Thymus (tissue), 11 donors: ENCODE measurements around the gene LRMDA. TPM values are rescaled to one million over a fixed set of nuclear protein-coding genes. Genes with fewer than 3 reads are reported as not detected.

Experiments
- DNase-seq, 9 donors: peaks; one replicate each; pipeline ENCODE4 v3.0.0-alpha.2; 2013; ENCODE audit warnings: low spot score in 9 of 9, low read depth in 6 of 9, missing footprints in 1 of 9
- H3K27ac ChIP-seq, 2 donors: one replicate each; pipeline ENCODE4 v1.5.1; 2013; ENCODE audit warnings: control low read depth in 1 of 2, low read depth in 1 of 2, low read length in 1 of 2, mild to moderate bottlenecking in 1 of 2, moderate library complexity in 1 of 2
- H3K27me3 ChIP-seq, 2 donors: one replicate each; pipeline ENCODE4 v1.5.1; 2013; ENCODE audit warnings: low read length in 1 of 2; ENCODE audit not compliant: control insufficient read depth in 2 of 2, insufficient read depth in 1 of 2
- H3K36me3 ChIP-seq, 2 donors: one replicate each; pipeline ENCODE4 v1.5.1; 2013; ENCODE audit warnings: low read length in 1 of 2, mild to moderate bottlenecking in 1 of 2, moderate library complexity in 1 of 2; ENCODE audit not compliant: control insufficient read depth in 2 of 2, insufficient read depth in 2 of 2
- H3K4me1 ChIP-seq, 2 donors: one replicate each; pipeline ENCODE4 v1.5.1; 2013; ENCODE audit warnings: low read length in 2 of 2; ENCODE audit not compliant: control insufficient read depth in 2 of 2, insufficient read depth in 2 of 2
- H3K4me3 ChIP-seq, 2 donors: one replicate each; pipeline ENCODE4 v1.5.1; 2013; ENCODE audit warnings: low read length in 2 of 2, control low read depth in 1 of 2, mild to moderate bottlenecking in 1 of 2
- H3K9me3 ChIP-seq, 2 donors: one replicate each; pipeline ENCODE4 v1.5.1; 2013; ENCODE audit warnings: low read length in 1 of 2, mild to moderate bottlenecking in 1 of 2; ENCODE audit not compliant: control insufficient read depth in 2 of 2, insufficient read depth in 1 of 2
- WGBS: extraction: QIAGEN DNeasy Blood & Tissue Kit; methylation state at CpG from one replicate; pipeline ENCODE4 v1.1.7; 2013; 5-methylcytosine and 5-hydroxymethylcytosine counted together
- polyA plus RNA-seq: library from polyadenylated mRNA; stranded (reverse); fragments of 200-250 nt; gene quantifications from one replicate; pipeline ENCODE4 v1.2.3, GENCODE V29; 2013
- total RNA-seq: library from RNA; stranded (reverse); fragments of 120-200 nt; gene quantifications from one replicate; pipeline ENCODE4 v1.2.4, GENCODE V29; 2013
- donor health status: healthy.

Gene LRMDA
- total and polyA plus RNA-seq, 2 donors, result 2.5 to 4.6 TPM

DNA sequence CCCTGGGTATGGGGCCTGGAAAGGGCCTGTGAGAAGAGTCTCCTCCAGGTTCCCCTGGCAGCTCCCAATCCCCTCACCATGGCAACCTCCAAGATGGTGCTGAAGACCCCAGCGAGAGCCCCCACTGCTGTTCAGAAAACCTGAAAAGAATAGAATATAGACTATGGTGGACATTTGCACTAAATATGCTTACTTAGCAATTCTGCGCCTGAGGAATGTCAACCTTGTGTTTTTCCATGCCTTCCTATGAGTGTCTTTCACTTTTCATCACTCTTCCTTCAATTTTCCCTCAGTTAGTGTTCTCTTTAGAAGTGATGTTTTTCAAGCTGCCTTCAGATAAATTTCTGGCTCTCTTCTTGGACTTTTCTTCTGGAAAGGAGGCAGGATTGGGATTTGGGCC, 589.2 kb downstream of the LRMDA start:
- no peaks in the 10 kb centered on the region for H3K4me1 ChIP-seq
- H3K4me3 ChIP-seq, result no peak overlapping the region
- no peak for DNase-seq
- WGBS, result 91% methylated on average over 2 of the region's 2 CpGs
- H3K27ac ChIP-seq, result no peak overlapping the region
- H3K36me3 ChIP-seq, result no peaks in the 10 kb centered on the region
- H3K9me3 ChIP-seq, result no peaks in the 10 kb centered on the region
- H3K27me3 ChIP-seq, result no peaks in the 10 kb centered on the region

DNA sequence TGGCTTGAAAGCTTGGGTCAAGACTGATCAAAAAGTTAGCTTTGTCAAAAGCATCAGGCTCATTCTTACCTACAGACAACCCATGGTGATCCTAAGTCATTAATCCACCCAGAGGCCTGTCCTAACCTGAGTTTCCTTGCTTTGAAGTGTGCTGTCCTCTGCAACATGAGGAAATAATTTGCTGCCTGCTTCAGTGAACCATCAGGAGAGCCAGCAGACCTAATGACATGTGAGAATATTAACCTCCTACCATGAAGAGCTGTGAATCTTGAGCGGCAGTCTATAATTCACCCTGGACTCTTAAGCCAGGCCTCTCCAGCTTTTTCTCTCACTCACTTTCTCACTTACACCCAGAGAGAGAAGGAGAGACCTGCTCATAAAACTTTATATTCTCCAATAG, 590.0 kb downstream of the LRMDA start:
- H3K4me1 ChIP-seq, result no peaks in the 10 kb centered on the region
- no peaks in the 10 kb centered on the region for H3K9me3 ChIP-seq
- WGBS, result 96% methylated on average over 1 of the region's 1 CpG
- no peaks in the 10 kb centered on the region for H3K27me3 ChIP-seq
- DNase-seq, result no peak
- H3K4me3 ChIP-seq, result no peak overlapping the region
- H3K27ac ChIP-seq, result no peak overlapping the region
- H3K36me3 ChIP-seq, result no peaks in the 10 kb centered on the region

DNA sequence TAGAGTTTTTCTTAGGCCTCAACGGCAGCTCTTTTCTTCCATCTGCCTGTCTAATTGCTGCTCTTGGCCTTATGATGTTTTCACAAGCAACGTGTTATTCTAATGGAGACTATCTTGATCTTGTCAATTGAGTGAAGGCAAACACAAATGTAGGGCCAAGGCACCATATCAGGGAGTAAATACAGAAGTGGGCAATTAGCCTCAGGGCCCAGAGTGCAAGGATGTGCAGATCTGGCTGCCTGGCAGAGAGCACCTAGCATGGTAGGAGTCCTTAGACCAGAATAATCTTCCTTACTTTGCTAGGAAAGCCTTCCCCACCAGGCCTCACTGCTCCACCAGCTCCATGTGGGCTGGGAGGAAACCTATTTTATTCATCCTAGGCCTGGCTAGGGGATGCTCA, 590.9 kb downstream of the LRMDA start:
- DNase-seq, result no peak
- Histone ChIP-seq H3K9me3 (no peaks in the 10 kb centered on the region), H3K27me3 (no peaks in the 10 kb centered on the region), H3K36me3 (no peaks in the 10 kb centered on the region), H3K4me3 (no peak overlapping the region), H3K4me1 (no peaks in the 10 kb centered on the region), H3K27ac (no peak overlapping the region)
- 91% methylated on average over 2 of the region's 2 CpGs for WGBS

DNA sequence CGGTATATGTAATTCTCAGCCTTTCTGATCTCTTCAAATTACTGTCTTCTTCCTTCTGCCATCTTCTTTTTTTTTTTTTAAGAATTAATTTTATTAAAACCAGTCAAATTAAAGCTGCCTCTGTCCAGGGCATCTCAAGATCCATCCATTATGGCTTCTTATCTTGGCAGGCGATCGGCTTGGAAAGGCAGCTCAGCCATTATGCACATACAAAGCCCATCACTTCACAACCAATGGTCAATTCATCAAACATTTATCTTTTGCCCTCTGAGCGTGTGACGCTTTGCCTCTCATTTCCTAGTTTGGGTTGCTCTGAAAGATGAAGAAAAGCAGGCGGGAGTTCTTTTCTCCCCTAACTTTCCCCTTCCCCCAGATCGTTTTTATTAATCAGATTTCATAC, 591.6 kb downstream of the LRMDA start:
- H3K27ac ChIP-seq, result no peak overlapping the region
- DNase-seq, result no peak
- 88% methylated on average over 7 of the region's 7 CpGs for WGBS
- H3K9me3 ChIP-seq, result no peaks in the 10 kb centered on the region
- no peaks in the 10 kb centered on the region for H3K36me3 ChIP-seq
- no peaks in the 10 kb centered on the region for H3K27me3 ChIP-seq
- no peak overlapping the region for H3K4me3 ChIP-seq
- no peaks in the 10 kb centered on the region for H3K4me1 ChIP-seq

DNA sequence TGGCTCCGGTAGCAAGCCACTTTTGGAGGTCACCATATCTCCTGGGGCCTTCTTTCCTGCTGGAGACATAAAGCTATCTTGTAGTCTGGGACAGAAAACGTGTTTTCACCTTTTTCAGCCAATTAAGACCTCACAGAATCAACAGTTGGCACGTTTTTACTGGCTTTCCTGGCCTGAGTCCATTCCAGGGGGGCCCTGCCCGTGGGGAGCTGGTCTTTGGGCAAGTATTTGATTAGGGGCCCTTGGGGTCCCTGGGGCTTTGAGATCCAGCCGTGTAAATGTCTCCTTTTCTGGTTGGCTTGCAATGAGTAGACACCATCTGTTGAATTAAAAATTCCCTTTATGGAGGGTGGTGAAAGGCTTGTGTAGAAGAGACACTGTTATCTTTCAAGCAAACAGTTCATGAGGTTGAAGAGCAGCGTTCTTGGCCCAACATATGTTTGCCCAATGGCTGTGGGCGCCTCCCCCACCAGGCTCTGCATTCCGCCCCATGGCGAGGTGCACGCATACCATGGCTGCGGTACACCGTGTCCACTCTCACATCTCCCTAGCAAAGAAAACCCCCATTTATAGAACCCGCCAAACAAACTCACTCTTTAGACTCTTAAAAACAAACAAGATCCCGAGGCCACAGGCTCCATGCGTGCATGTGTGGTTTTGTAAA, 593.2 kb downstream of the LRMDA start:
- H3K9me3 ChIP-seq, result no peaks in the 10 kb centered on the region
- no peak for DNase-seq
- WGBS, result 88% methylated on average over 15 of the region's 15 CpGs
- no peaks in the 10 kb centered on the region for H3K36me3 ChIP-seq
- no peak overlapping the region for H3K27ac ChIP-seq
- H3K4me3 ChIP-seq, result no peak overlapping the region
- H3K4me1 ChIP-seq, result no peaks in the 10 kb centered on the region
- no peaks in the 10 kb centered on the region for H3K27me3 ChIP-seq

DNA sequence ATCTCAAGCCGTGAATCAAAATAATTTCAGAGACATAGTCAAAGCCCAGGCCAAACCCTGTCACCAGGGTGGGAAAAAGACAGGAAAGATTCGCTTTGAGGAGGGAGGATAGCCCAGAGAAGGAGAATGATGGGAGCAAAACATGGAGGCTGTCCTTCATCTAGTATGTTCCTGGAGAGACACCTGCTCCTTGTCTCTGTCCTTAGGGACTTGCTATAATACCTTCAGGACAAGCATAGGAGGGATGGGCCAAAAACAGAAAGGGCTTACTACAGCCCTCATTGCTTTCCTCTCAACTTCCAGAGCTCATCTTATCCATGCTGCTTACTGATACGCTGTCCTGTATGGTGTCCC, 593.7 kb downstream of the LRMDA start:
- H3K9me3 ChIP-seq, result no peaks in the 10 kb centered on the region

DNA sequence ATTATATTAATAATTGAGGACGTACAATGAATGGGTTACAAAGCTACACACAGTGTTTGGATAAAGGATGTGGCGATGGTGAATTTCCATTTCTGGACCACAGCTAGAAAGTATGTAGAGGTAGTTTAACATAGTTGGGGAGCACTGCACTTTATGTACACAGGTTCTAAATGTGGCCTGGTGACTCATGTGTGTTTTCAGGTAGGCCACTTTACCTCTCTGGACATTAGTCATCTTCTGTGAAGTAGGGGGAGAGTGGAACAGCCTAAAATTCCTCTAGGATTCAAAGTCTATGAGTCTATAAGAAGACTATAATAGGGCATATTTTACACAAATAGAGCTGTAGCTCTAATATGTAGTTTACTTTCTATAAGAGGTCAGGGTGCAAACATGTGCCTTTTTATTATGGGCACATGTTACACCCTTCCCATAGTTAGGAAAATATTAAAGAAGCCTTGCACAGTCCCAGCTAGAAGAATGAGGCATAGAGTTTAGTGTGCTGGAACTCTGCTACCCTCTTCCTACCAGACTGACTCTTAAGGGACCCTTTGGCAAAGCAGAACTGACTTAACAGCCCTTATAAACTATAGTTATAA, 594.9 kb downstream of the LRMDA start:
- H3K4me3 ChIP-seq, result no peak overlapping the region
- no peak overlapping the region for H3K27ac ChIP-seq
- H3K4me1 ChIP-seq, result no peaks in the 10 kb centered on the region
- DNase-seq, result no peak
- 97% methylated on average over 2 of the region's 2 CpGs for WGBS
- H3K9me3 ChIP-seq, result no peaks in the 10 kb centered on the region
- no peaks in the 10 kb centered on the region for H3K36me3 ChIP-seq
- no peaks in the 10 kb centered on the region for H3K27me3 ChIP-seq

More for the DNA sequence above, 593.7 kb downstream of the LRMDA start:
- Histone ChIP-seq H3K27ac (no peak overlapping the region), H3K4me1 (no peaks in the 10 kb centered on the region), H3K27me3 (no peaks in the 10 kb centered on the region), H3K36me3 (no peaks in the 10 kb centered on the region), H3K4me3 (no peak overlapping the region)
- DNase-seq, result no peak
- WGBS, result 96% methylated on average over 3 of the region's 3 CpGs

DNA sequence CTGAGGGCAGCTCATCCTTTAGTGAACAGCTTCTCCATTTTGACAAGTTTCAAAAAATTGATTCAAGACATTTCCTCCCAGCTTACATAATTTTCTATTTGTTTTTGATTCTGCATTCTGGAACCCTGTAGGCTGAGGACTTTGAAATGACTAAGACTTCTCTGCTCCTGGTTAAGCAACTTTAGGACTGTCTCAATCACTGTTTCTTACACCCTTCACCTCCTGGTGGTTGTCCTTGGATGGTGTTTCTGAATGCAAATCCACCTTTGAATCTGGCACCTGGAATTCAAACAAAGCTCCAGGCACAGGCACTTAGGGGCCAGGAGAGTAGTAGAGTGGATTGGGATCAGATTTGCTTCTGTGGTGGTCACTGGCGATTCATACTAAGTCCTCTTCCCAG, 595.5 kb downstream of the LRMDA start:
- Histone ChIP-seq H3K9me3 (no peaks in the 10 kb centered on the region), H3K27ac (no peak overlapping the region), H3K4me1 (no peaks in the 10 kb centered on the region), H3K36me3 (no peaks in the 10 kb centered on the region), H3K27me3 (no peaks in the 10 kb centered on the region), H3K4me3 (no peak overlapping the region)
- WGBS, result 93% methylated on average over 1 of the region's 1 CpG
- DNase-seq, result no peak

DNA sequence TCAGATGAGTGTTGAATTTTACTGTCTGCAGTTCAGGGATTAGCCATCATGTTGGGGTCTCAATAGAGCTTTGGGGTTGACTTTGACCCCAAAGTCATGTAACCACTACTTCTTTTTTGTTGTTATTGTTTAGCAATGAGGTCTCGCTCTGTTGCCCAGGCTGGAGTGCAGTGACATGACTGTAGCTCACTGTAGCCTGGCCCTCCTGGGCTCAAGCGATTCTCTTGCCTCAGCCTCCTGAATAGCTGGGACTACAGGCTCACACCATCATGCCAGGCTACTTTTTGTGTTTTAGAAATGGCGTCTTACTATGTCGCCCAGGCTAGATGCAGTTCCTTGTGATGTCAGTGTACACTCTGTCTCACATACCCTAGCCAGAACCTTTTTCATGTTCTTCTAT, 598.4 kb downstream of the LRMDA start:
- WGBS, result 97% methylated on average over 4 of the region's 4 CpGs
- peaks cover 0 to 2% of the 10 kb centered on the region in 2 donors for H3K27me3 ChIP-seq
- no peaks in the 10 kb centered on the region for H3K36me3 ChIP-seq
- no peaks in the 10 kb centered on the region for H3K9me3 ChIP-seq
- H3K27ac ChIP-seq, result no peak overlapping the region
- H3K4me3 ChIP-seq, result no peak overlapping the region
- no peaks in the 10 kb centered on the region for H3K4me1 ChIP-seq
- DNase-seq, result no peak
